ENCODE data around the gene MEDAG.

MEDAG gene

GRCh38 chr13:30880856-30881155 is 25.3 kb upstream of the MEDAG start:
- DNase-seq (ENCODE audit: low read depth), result peak; percentile 89
- no peak for TF ChIP-seq CTCF (IDR thresholded peaks at IDR 0.05; ENCODE audit: low read length, missing control alignments)
- H3K4me3 ChIP-seq (replicated peaks; ENCODE audit: low read depth, low read length), result no peak overlapping the region

GRCh38 chr13:30881191-30881651 is 24.9 kb upstream of the MEDAG start:
- H3K4me3 ChIP-seq (replicated peaks; ENCODE audit: low read depth, low read length), result no peak overlapping the region
- no peak for TF ChIP-seq CTCF (IDR thresholded peaks at IDR 0.05; ENCODE audit: low read length, missing control alignments)
- peak; percentile 31 for DNase-seq (ENCODE audit: low read depth)

- no peak for DNase-seq (ENCODE audit: low read depth)
- H3K4me3 ChIP-seq (replicated peaks; ENCODE audit: low read depth, low read length), result no peak overlapping the region
- TF ChIP-seq CTCF (IDR thresholded peaks at IDR 0.05; ENCODE audit: low read length, missing control alignments), result no peak
Observed at GRCh38 chr13:30882026-30882850, 23.8 kb upstream of the MEDAG start.

GRCh38 chr13:30882996-30883766 is 22.9 kb upstream of the MEDAG start:
- no peak for DNase-seq (ENCODE audit: low read depth)
- H3K4me3 ChIP-seq (replicated peaks; ENCODE audit: low read depth, low read length), result no peak overlapping the region
- no peak for TF ChIP-seq CTCF (IDR thresholded peaks at IDR 0.05; ENCODE audit: low read length, missing control alignments)

- TF ChIP-seq CTCF (IDR thresholded peaks at IDR 0.05; ENCODE audit: low read length, missing control alignments), result no peak
- no peak overlapping the region for H3K4me3 ChIP-seq (replicated peaks; ENCODE audit: low read depth, low read length)
- DNase-seq (ENCODE audit: low read depth), result no peak
Observed at GRCh38 chr13:30884543-30884942, 21.5 kb upstream of the MEDAG start.

- no peak for TF ChIP-seq CTCF (IDR thresholded peaks at IDR 0.05; ENCODE audit: low read length, missing control alignments)
- no peak for DNase-seq (ENCODE audit: low read depth)
- H3K4me3 ChIP-seq (replicated peaks; ENCODE audit: low read depth, low read length), result no peak overlapping the region
Observed at GRCh38 chr13:30889196-30889690, 16.8 kb upstream of the MEDAG start.
